GM03348 (cell line): ENCODE measurements around the gene GPC6.

Source experiments
- DNase-seq: peaks from one replicate; pipeline ENCODE4 v3.0.0; 2012; ENCODE audit warnings: low spot score

GPC6 gene

GRCh38 chr13:94210816-94211215 lies 984.2 kb downstream of the GPC6 start:
- DNase-seq = no peak

- DNase-seq = no peak
Observed at GRCh38 chr13:94212196-94212595, 985.6 kb downstream of the GPC6 start.

DNA sequence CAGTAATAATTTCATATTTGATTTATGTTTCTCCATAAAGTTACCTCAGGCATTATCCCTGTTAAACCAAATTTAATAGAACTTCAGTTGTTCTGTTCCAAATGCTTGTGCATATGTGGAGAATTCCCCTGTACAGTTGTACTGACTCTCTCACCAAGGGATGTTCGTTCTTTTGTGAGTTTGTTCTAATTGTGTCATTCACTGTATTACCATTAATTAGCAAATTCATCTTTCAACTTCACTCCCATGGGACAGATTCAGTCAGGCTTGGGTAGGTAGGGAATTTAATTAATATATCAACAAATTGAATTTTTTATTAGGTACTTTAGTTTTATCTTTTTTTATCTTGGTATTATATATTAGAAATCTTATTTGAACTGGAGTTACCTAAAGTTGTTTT lies 987.5 kb downstream of the GPC6 start:
- DNase-seq = no peak

DNA sequence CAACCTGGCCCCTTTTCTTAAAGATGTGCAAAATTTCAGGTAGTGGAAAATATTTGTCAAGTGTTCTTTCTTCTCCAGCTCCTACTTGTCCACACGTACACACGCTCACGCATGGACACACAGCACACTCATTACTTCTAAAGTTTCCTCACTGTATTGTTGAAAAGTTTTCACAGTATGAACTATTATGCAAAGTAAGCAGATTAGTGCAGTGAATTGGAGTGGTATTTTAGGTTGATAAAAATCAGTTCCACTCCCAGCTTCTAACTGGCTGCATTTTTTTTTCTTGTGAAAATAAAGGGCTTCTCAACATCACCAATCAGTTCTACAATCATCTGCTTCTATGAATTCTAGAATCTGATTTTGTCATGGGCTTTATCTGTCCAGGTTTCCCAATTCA lies 988.4 kb downstream of the GPC6 start:
- no peak for DNase-seq

GRCh38 chr13:94216476-94216875 lies 989.9 kb downstream of the GPC6 start:
- DNase-seq = no peak

- peak; percentile 18 for DNase-seq
Observed at GRCh38 chr13:94217370-94217769, 990.8 kb downstream of the GPC6 start.

DNA sequence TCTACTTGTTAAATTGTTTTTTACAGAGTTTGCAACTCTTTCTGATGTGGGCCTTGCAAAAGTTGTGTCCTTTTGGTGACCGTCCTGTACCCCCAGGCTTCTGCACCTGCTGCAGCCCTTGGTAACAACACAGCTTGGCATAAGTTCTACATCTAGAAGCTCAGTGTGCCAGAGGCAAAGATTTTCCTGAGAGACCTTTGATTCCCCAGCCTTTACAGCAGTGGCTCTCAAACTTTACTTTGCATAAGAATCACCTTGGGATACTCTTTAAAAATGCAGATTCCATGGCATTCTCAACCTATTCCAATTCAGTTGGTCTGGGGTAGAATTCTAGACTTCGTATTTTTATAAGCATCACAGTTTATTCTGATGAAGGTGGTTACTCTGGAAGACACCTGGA lies 991.9 kb downstream of the GPC6 start:
- no peak for DNase-seq

DNA sequence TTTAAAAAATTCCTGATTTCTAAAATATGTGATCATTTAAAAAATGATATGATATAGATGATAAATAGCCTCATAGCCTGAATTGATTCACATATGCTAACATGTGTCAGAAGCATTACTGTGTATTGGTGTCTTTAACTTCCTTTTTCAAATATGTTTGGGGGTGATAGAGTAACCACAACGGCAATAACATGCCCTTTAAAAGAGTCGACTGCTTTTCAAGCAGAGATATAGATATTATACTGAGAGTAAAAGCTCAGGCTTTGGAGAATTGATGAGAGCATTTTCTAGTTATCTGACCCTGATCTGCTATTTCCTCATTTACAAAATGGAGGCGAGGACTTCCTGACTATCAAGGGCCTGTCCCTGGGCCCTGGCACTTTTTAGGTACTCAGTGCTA lies 992.3 kb downstream of the GPC6 start:
- no peak for DNase-seq

- DNase-seq = no peak
Observed at GRCh38 chr13:94224670-94225069, 998.1 kb downstream of the GPC6 start.

- DNase-seq = no peak
Observed at GRCh38 chr13:94227255-94227879, 1000.8 kb downstream of the GPC6 start.

- DNase-seq = no peak
Observed at GRCh38 chr13:94228763-94229162, 1002.2 kb downstream of the GPC6 start.

GRCh38 chr13:94232161-94232950 lies 1005.7 kb downstream of the GPC6 start:
- DNase-seq = no peak

- no peak for DNase-seq
Observed at GRCh38 chr13:94232956-94233355, 1006.3 kb downstream of the GPC6 start.

DNA sequence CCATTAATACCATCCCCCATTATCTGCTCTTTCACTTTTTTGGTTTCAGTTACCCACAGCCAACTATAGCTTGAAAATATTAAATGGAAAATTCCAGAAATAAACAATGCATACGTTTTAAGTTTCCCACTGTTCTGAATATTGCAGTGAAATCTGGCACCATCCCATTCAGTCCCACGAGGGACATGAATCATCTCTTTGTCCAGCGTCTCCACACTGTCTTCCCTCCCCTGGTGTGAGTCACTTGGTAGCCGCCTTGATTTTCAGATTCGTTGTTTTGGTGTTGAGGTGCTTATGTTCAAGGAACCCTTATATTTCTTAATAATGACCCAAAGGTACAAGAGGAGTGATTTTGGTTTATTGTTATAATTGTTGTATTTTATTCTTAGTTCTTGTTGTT lies 1006.8 kb downstream of the GPC6 start:
- peak; percentile 75 for DNase-seq

GRCh38 chr13:94233837-94234236 lies 1007.2 kb downstream of the GPC6 start:
- DNase-seq = no peak

- DNase-seq = no peak
Observed at GRCh38 chr13:94234738-94235137, 1008.1 kb downstream of the GPC6 start.

DNA sequence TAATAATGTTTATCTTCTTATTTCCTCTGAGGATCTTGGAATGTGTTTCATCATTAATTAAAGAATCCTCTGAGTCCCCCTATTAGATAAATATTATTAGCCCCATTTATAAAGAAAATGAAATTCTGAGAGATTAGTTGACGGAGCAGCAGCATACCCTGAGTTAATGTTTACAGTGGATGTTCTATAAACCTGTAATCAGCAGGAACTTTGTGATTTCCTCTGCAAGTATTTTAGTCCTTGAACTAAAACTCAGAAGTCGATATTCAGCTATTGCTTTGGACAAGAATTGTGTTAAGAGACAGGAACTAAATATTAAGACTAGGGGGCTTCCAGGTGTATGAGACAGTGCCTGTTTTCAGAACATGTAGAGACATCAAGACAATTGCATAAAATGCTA lies 1009.5 kb downstream of the GPC6 start:
- no peak for DNase-seq

DNA sequence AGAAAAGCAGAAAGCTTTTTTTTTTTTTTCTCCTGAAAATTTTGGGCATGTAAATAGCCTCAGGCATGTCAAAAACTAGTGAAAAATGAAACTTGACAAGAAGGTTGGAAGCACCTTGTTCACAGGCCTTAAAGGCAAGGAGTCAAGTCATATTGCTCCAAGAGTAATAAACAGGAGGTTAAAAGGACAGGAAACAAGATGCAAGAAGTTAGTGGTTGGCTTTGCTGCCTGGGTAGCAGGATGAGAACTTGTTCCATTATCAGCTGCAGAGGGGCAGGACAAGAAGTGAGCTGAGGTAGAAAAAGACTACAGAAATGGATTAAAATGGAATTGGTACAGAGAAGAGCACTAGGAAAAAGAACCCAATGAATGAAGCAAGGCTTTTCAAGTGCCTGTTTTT lies 1010.3 kb downstream of the GPC6 start:
- DNase-seq = no peak

- DNase-seq = peak; percentile 50
Observed at GRCh38 chr13:94239135-94239534, 1012.5 kb downstream of the GPC6 start.

- DNase-seq = no peak
Observed at GRCh38 chr13:94242554-94242953, 1015.9 kb downstream of the GPC6 start.

- DNase-seq = no peak
Observed at GRCh38 chr13:94243551-94243950, 1016.9 kb downstream of the GPC6 start.

- no peak for DNase-seq
Observed at GRCh38 chr13:94246495-94246894, 1019.9 kb downstream of the GPC6 start.

DNA sequence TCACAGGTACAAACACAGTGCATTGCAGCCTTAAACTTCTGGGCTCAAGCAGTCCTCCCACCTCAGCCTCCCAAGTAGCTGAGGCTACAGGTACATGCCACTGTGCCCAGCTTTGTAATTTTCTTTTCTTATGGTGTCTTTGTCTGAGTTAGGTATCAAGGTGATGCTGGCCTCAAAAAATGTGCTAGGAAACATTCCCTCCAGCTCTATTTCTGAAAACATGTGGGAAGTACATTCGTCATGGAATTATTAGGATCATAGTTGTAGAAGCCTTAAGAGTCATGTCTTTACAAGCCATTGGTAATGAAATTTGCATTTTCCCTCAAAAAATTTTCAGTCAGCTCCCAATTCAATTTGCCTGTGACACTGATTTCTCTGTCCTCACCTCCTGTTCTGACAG lies 1021.3 kb downstream of the GPC6 start:
- DNase-seq = no peak
